ENCODE results near the gene ACP1.

Gene ACP1

DNA sequence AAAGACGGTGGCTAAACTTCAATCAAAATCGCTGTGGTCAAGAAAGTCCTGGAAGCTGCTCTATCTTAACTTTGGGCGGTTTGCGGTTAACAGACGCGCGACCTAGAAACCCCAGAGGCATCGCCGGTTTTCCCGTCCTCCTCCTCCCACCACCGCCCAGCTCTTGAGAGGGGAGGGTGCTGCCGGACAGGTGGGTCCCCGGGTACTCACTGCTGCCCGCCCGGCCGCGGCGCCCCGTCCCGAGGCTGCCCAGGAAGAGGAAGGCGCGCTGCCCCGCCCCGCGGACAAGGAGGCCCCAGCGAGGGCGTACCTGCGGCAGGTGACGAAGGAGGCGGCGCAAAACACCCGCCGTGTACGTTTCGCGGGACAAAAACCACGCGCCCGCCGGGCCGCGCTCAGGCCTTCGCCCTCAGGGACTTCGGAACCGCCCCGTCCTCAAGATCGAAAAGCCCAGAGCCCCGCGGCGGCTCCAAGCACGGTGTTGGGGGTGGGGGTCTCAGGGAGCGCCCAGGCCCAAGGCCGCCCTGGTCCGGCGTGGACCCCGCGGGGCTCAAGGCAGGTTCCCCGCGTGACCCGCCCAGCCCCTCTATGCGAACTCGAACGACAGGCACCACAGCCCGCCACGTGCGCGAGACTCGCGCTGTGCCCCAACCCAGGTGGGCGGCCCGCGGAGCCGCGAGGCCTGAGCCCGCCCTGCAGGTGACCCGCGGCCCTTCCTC lies 814 bp upstream of the ACP1 start, which contains the start of gene SH3YL1:
SH3YL1 (minus strand) TSS at position 259 of the 719 bp plus-strand sequence; CDS start at position 211, 48 bp downstream.
- peak; percentile 50 to 66 (median 55) for DNase-seq
- peak within 1 kb of the TSS; percentile 71 for H3K4me3 ChIP-seq (ENCODE audit: insufficient read depth, low read depth, low read length, poor library complexity, severe bottlenecking)
- no peaks in the 10 kb centered on the region for H3K27me3 ChIP-seq (replicated peaks; ENCODE audit: control insufficient read depth, insufficient read depth, low read length, poor library complexity, severe bottlenecking)
- H3K36me3 ChIP-seq (ENCODE audit: control insufficient read depth, insufficient read depth, low read length) = no peaks in the 10 kb centered on the region
- H3K9me3 ChIP-seq (ENCODE audit: control insufficient read depth, low read length) = no peaks in the 10 kb centered on the region
- H3K27ac ChIP-seq (ENCODE audit: insufficient read depth, low read length, poor library complexity, severe bottlenecking) = peak within 1 kb of the TSS; percentile 90
- H3K4me1 ChIP-seq (ENCODE audit: control insufficient read depth, insufficient read depth, low read length, poor library complexity, severe bottlenecking) = no peaks in the 10 kb centered on the region

DNA sequence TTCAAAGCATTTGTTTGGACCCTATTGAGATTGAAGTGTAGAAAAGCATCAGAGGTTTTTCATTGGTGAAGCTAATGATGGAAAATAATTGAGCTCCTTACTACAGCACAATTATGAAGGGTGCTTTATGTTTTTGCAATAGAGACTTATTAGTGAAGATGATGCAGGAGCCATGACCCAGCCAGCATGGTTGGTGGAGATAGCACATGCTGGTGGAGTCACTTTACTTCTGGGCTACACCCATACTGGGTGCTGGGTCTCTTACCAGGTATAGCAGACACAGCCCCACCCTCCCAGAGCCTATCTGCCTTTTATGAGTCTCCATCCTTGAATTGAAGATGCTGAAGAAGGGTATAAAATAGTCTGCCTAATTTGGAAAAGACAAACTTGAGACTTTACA lies 3.6 kb downstream of the ACP1 start:
- H3K4me1 ChIP-seq (ENCODE audit: control insufficient read depth, insufficient read depth, low read length, poor library complexity, severe bottlenecking) = no peaks in the 10 kb centered on the region
- no peaks in the 10 kb centered on the region for H3K9me3 ChIP-seq (ENCODE audit: control insufficient read depth, low read length)
- DNase-seq = no peak
- H3K4me3 ChIP-seq (ENCODE audit: insufficient read depth, low read depth, low read length, poor library complexity, severe bottlenecking) = no peak overlapping the region
- peaks cover 25% of the 10 kb centered on the region for H3K36me3 ChIP-seq (ENCODE audit: control insufficient read depth, insufficient read depth, low read length)
- H3K27ac ChIP-seq (ENCODE audit: insufficient read depth, low read length, poor library complexity, severe bottlenecking) = no peak overlapping the region
- no peaks in the 10 kb centered on the region for H3K27me3 ChIP-seq (replicated peaks; ENCODE audit: control insufficient read depth, insufficient read depth, low read length, poor library complexity, severe bottlenecking)

DNA sequence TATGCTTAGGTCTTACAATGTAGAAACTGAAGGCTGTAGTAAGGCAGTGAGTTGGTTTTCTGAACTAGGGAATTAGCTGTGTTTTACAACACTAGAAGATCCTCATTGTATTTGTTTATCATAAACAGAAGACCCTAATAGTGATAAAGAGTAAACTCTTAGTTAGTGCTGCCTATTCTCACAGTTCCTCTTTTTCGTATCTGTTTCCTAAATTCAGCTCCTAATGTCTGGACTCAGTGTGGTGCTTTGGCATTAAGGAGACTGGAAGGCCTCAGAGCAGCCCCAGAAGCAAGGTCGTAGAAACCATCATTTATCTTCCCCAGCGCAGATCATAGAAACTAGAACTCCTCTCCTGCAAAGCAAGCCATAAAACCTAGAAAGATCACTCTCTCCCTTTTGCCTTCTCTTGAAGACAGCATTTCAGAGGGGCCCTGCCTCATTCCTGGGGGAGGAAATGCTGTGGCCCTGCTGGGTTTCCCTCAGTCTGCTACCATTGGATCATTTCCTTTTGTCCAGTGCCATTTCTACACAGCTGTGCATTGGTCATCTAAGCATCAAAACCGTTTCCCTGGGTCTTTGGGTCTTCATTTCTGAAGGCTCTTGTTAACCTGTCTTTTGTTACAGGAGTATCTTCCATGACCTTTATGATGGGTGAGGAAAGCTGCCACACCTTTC lies 4.7 kb downstream of the ACP1 start:
- Histone ChIP-seq H3K27me3 (replicated peaks; ENCODE audit: control insufficient read depth, insufficient read depth, low read length, poor library complexity, severe bottlenecking) (no peaks in the 10 kb centered on the region), H3K4me3 (ENCODE audit: insufficient read depth, low read depth, low read length, poor library complexity, severe bottlenecking) (no peak overlapping the region), H3K27ac (ENCODE audit: insufficient read depth, low read length, poor library complexity, severe bottlenecking) (no peak overlapping the region), H3K36me3 (ENCODE audit: control insufficient read depth, insufficient read depth, low read length) (peaks cover 35% of the 10 kb centered on the region), H3K4me1 (ENCODE audit: control insufficient read depth, insufficient read depth, low read length, poor library complexity, severe bottlenecking) (no peaks in the 10 kb centered on the region), H3K9me3 (ENCODE audit: control insufficient read depth, low read length) (no peaks in the 10 kb centered on the region)
- no peak for DNase-seq

DNA sequence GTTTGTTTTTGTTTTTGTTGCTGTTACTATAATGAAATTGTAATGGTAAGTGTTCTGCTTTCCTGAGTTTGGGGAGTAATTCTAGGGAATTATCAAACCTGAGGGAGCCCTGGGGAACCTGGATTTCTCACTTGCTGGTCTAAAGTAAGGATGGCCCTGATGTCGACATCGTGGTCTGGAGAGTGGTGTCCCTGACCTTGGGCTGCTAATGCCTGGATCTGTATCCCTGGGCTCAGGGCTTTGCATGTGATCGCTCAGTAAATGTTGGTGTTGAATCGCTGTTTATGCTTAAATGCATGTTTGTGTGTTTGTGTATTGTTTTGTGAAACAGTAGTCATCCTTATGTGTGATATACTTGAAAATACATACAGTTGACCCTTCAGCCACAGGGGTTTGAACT lies 6.1 kb downstream of the ACP1 start:
- DNase-seq = no peak
- Histone ChIP-seq H3K4me3 (ENCODE audit: insufficient read depth, low read depth, low read length, poor library complexity, severe bottlenecking) (no peak overlapping the region), H3K4me1 (ENCODE audit: control insufficient read depth, insufficient read depth, low read length, poor library complexity, severe bottlenecking) (no peaks in the 10 kb centered on the region), H3K36me3 (ENCODE audit: control insufficient read depth, insufficient read depth, low read length) (peaks cover 47% of the 10 kb centered on the region), H3K27ac (ENCODE audit: insufficient read depth, low read length, poor library complexity, severe bottlenecking) (no peak overlapping the region), H3K9me3 (ENCODE audit: control insufficient read depth, low read length) (no peaks in the 10 kb centered on the region), H3K27me3 (replicated peaks; ENCODE audit: control insufficient read depth, insufficient read depth, low read length, poor library complexity, severe bottlenecking) (no peaks in the 10 kb centered on the region)

- Histone ChIP-seq H3K4me3 (ENCODE audit: insufficient read depth, low read depth, low read length, poor library complexity, severe bottlenecking) (no peak overlapping the region), H3K27ac (ENCODE audit: insufficient read depth, low read length, poor library complexity, severe bottlenecking) (no peak overlapping the region), H3K36me3 (ENCODE audit: control insufficient read depth, insufficient read depth, low read length) (peaks cover 56% of the 10 kb centered on the region), H3K4me1 (ENCODE audit: control insufficient read depth, insufficient read depth, low read length, poor library complexity, severe bottlenecking) (no peaks in the 10 kb centered on the region), H3K27me3 (replicated peaks; ENCODE audit: control insufficient read depth, insufficient read depth, low read length, poor library complexity, severe bottlenecking) (no peaks in the 10 kb centered on the region), H3K9me3 (ENCODE audit: control insufficient read depth, low read length) (no peaks in the 10 kb centered on the region)
- no peak for DNase-seq
Measured at GRCh38 chr2:271917-272316, 7.2 kb downstream of the ACP1 start.

- Histone ChIP-seq H3K4me1 (ENCODE audit: control insufficient read depth, insufficient read depth, low read length, poor library complexity, severe bottlenecking) (no peaks in the 10 kb centered on the region), H3K27ac (ENCODE audit: insufficient read depth, low read length, poor library complexity, severe bottlenecking) (no peak overlapping the region), H3K4me3 (ENCODE audit: insufficient read depth, low read depth, low read length, poor library complexity, severe bottlenecking) (no peak overlapping the region), H3K36me3 (ENCODE audit: control insufficient read depth, insufficient read depth, low read length) (peaks cover 70% of the 10 kb centered on the region), H3K27me3 (replicated peaks; ENCODE audit: control insufficient read depth, insufficient read depth, low read length, poor library complexity, severe bottlenecking) (no peaks in the 10 kb centered on the region), H3K9me3 (ENCODE audit: control insufficient read depth, low read length) (no peaks in the 10 kb centered on the region)
- DNase-seq = no peak
Measured at GRCh38 chr2:273333-273732, 8.6 kb downstream of the ACP1 start.

DNA sequence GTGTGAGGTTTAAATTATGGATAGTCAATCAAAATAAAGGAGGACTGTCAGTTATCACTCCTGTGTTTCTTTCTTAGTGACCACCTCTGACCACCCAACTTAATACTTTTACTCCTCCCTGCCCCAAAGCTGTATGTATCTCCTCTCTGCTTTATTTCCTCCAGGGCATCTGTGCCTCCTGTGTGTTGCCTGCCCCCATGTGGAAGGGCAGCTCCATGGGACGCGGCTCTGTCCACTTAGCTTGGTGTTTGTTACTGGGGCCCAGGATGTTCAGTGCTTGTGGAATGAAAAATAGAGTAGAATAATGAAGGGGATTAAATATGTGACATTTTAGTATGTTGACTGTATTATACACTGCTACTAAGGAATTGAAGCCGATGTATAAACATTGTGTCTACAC lies 9.8 kb downstream of the ACP1 start:
- DNase-seq = no peak
- Histone ChIP-seq H3K27me3 (replicated peaks; ENCODE audit: control insufficient read depth, insufficient read depth, low read length, poor library complexity, severe bottlenecking) (no peaks in the 10 kb centered on the region), H3K36me3 (ENCODE audit: control insufficient read depth, insufficient read depth, low read length) (peaks cover 81% of the 10 kb centered on the region), H3K27ac (ENCODE audit: insufficient read depth, low read length, poor library complexity, severe bottlenecking) (no peak overlapping the region), H3K4me1 (ENCODE audit: control insufficient read depth, insufficient read depth, low read length, poor library complexity, severe bottlenecking) (no peaks in the 10 kb centered on the region), H3K9me3 (ENCODE audit: control insufficient read depth, low read length) (no peaks in the 10 kb centered on the region), H3K4me3 (ENCODE audit: insufficient read depth, low read depth, low read length, poor library complexity, severe bottlenecking) (no peak overlapping the region)

DNA sequence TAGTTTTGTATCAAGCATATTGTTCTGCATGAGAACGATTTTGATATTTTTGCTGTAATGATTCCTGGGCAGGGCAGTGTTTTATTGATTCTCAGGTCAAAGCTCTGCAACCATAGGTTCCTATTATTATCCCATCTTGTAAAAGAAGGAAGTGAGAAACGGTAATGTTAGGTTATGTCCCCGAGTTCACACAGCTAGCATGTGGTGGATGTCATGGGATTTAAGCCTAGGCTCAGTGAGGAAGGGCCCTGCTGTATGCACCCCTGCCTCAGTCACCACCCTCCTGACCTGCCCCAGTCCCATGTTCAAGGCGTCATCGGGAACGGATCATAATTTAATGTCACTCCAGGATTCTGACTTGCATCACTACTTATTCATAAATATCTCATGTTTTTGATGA lies 10.7 kb downstream of the ACP1 start:
- Histone ChIP-seq H3K27ac (ENCODE audit: insufficient read depth, low read length, poor library complexity, severe bottlenecking) (no peak overlapping the region), H3K36me3 (ENCODE audit: control insufficient read depth, insufficient read depth, low read length) (peaks cover 91% of the 10 kb centered on the region)

DNA sequence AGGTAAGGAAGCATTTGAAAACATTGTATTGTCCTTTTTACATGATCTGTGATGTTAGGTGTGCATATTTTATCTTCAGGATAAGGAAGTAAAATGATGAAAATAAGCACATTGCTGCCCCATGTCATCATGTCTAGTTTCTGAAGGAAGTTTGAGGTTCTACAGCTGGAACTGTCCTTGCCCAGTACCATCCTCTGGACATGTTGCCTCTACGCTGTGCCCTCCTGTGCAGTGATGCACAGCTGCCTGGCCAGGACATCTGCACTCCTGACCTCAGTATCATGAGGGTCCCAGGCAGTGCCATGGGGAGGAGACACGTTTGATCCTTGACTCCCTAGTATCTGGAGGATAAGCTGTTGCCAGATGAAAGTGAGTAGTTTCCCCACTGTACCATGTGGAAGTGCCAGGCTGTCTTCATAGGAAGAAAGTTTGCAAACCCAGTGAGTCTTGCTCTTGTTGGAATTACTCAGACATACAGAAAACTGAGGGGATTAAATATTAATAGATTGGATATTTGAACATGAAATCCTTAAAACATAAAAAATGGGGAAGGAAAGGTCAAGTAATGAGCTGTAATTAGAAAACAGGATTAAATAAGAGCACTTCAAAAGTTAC lies 13.7 kb downstream of the ACP1 start:
- Histone ChIP-seq H3K27ac (ENCODE audit: insufficient read depth, low read length, poor library complexity, severe bottlenecking) (no peak overlapping the region), H3K36me3 (ENCODE audit: control insufficient read depth, insufficient read depth, low read length) (peaks cover 79% of the 10 kb centered on the region), H3K9me3 (ENCODE audit: control insufficient read depth, low read length) (no peaks in the 10 kb centered on the region), H3K4me3 (ENCODE audit: insufficient read depth, low read depth, low read length, poor library complexity, severe bottlenecking) (no peak overlapping the region), H3K27me3 (replicated peaks; ENCODE audit: control insufficient read depth, insufficient read depth, low read length, poor library complexity, severe bottlenecking) (no peaks in the 10 kb centered on the region), H3K4me1 (ENCODE audit: control insufficient read depth, insufficient read depth, low read length, poor library complexity, severe bottlenecking) (no peaks in the 10 kb centered on the region)
- no peak for DNase-seq

More for the DNA sequence above, 10.7 kb downstream of the ACP1 start:
- DNase-seq = no peak
- no peak overlapping the region for H3K4me3 ChIP-seq (ENCODE audit: insufficient read depth, low read depth, low read length, poor library complexity, severe bottlenecking)
- H3K4me1 ChIP-seq (ENCODE audit: control insufficient read depth, insufficient read depth, low read length, poor library complexity, severe bottlenecking) = no peaks in the 10 kb centered on the region
- no peaks in the 10 kb centered on the region for H3K9me3 ChIP-seq (ENCODE audit: control insufficient read depth, low read length)
- H3K27me3 ChIP-seq (replicated peaks; ENCODE audit: control insufficient read depth, insufficient read depth, low read length, poor library complexity, severe bottlenecking) = no peaks in the 10 kb centered on the region

GRCh38 chr2:278927-279320 lies 14.2 kb downstream of the ACP1 start:
- Histone ChIP-seq H3K9me3 (ENCODE audit: control insufficient read depth, low read length) (no peaks in the 10 kb centered on the region), H3K36me3 (ENCODE audit: control insufficient read depth, insufficient read depth, low read length) (peaks cover 75% of the 10 kb centered on the region), H3K4me1 (ENCODE audit: control insufficient read depth, insufficient read depth, low read length, poor library complexity, severe bottlenecking) (no peaks in the 10 kb centered on the region), H3K27ac (ENCODE audit: insufficient read depth, low read length, poor library complexity, severe bottlenecking) (no peak overlapping the region), H3K27me3 (replicated peaks; ENCODE audit: control insufficient read depth, insufficient read depth, low read length, poor library complexity, severe bottlenecking) (no peaks in the 10 kb centered on the region), H3K4me3 (ENCODE audit: insufficient read depth, low read depth, low read length, poor library complexity, severe bottlenecking) (no peak overlapping the region)
- DNase-seq = no peak

All from effector memory CD4-positive, alpha-beta T cell (primary cell).